GM19193 (cell line): Measurements from ENCODE around the gene STAB1.
A peak's percentile ranks its signal among the peaks of the same experiment; 100 is the strongest.

Source experiments
- POLR2A ChIP-seq: IDR thresholded peaks from 4 replicates; pipeline ENCODE4 v1.6.1; 2011; ENCODE audit not compliant: insufficient read depth, insufficient read length; ENCODE audit errors: extremely low read depth

The STAB1 gene

GRCh38 chr3:52535411-52536111 lies 40.4 kb downstream of the STAB1 start:
- TF ChIP-seq POLR2A = no peak

GRCh38 chr3:52536112-52536368 lies 40.9 kb downstream of the STAB1 start:
- no peak for TF ChIP-seq POLR2A

- peak; percentile 99 for TF ChIP-seq POLR2A
Measured at GRCh38 chr3:52536369-52537164, 41.4 kb downstream of the STAB1 start, which contains the start of gene UQCC5. Gene UQCC5, plus strand, starts transcription at chr3:52536605. Its CDS starts 151 bp downstream, at chr3:52536756.

GRCh38 chr3:52537165-52537620 lies 42.1 kb downstream of the STAB1 start:
- TF ChIP-seq POLR2A = no peak

GRCh38 chr3:52537726-52538421 lies 42.7 kb downstream of the STAB1 start:
- TF ChIP-seq POLR2A = no peak

- TF ChIP-seq POLR2A = no peak
Measured at GRCh38 chr3:52539010-52539653, 44.0 kb downstream of the STAB1 start.

GRCh38 chr3:52541050-52541449 lies 45.9 kb downstream of the STAB1 start:
- TF ChIP-seq POLR2A = no peak

GRCh38 chr3:52544937-52545336 lies 49.8 kb downstream of the STAB1 start:
- no peak for TF ChIP-seq POLR2A

GRCh38 chr3:52546111-52546901 lies 51.2 kb downstream of the STAB1 start:
- no peak for TF ChIP-seq POLR2A

GRCh38 chr3:52547143-52547542 lies 52.0 kb downstream of the STAB1 start:
- no peak for TF ChIP-seq POLR2A

GRCh38 chr3:52551118-52551517 lies 56.0 kb downstream of the STAB1 start:
- no peak for TF ChIP-seq POLR2A

GRCh38 chr3:52552089-52552488 lies 57.0 kb downstream of the STAB1 start:
- no peak for TF ChIP-seq POLR2A

- no peak for TF ChIP-seq POLR2A
Measured at GRCh38 chr3:52554026-52554755, 59.1 kb downstream of the STAB1 start.

GRCh38 chr3:52555056-52555455 lies 59.9 kb downstream of the STAB1 start:
- TF ChIP-seq POLR2A = no peak
